Spleen (tissue), 7 donors: ENCODE data around the gene DHRSX.

Experiments used
- CTCF ChIP-seq, 11 experiments: fragments of 200-600 bp in 7 of 11; fragments of 450-650 bp in 4 of 11; sonication (generic) in 4 of 11; IDR thresholded peaks in 8 of 11; conservative IDR thresholded peaks in 3 of 11; 1 replicate in 7 of 11; 2 replicates in 4 of 11; pipeline versions ENCODE4 v1.4.0 to v1.8.0; 2016 to 2021; ENCODE audit warnings: antibody characterized with exemption in 11 of 11, inconsistent platforms in 4 of 11, mild to moderate bottlenecking in 1 of 11
- POLR2A ChIP-seq, 3 donors: fragments of 450-650 bp; IDR thresholded peaks; one replicate each; pipeline ENCODE4 v1.5.1; 2017; ENCODE audit warnings: antibody characterized with exemption in 3 of 3, mild to moderate bottlenecking in 1 of 3
- POLR2AphosphoS5 ChIP-seq, 3 donors: sonication (generic); formaldehyde crosslinking; IDR thresholded peaks; one replicate each; pipeline ENCODE4 v1.5.1; 2017; ENCODE audit warnings: antibody characterized with exemption in 3 of 3
- donor health status: DM: no; HTN: no; CAD: no; lungs with moderate emphysema.
- donor health status: DM: no; HTN: no; CAD: no.
- donor health status: DM: no; HTN: no; CAD: no.

GRCh38 chrX:2252331-2253065 is 248.3 kb downstream of the DHRSX start:
- TF ChIP-seq CTCF (IDR thresholded peaks at IDR 0.05 in 8 of 11, conservative IDR thresholded peaks at IDR 0.05 in 3 of 11) (no peak), POLR2AphosphoS5 (IDR thresholded peaks at IDR 0.05) (no peak), POLR2A (IDR thresholded peaks at IDR 0.05) (no peak)
